ENCODE data around the gene SUN1.

Gene SUN1

DNA sequence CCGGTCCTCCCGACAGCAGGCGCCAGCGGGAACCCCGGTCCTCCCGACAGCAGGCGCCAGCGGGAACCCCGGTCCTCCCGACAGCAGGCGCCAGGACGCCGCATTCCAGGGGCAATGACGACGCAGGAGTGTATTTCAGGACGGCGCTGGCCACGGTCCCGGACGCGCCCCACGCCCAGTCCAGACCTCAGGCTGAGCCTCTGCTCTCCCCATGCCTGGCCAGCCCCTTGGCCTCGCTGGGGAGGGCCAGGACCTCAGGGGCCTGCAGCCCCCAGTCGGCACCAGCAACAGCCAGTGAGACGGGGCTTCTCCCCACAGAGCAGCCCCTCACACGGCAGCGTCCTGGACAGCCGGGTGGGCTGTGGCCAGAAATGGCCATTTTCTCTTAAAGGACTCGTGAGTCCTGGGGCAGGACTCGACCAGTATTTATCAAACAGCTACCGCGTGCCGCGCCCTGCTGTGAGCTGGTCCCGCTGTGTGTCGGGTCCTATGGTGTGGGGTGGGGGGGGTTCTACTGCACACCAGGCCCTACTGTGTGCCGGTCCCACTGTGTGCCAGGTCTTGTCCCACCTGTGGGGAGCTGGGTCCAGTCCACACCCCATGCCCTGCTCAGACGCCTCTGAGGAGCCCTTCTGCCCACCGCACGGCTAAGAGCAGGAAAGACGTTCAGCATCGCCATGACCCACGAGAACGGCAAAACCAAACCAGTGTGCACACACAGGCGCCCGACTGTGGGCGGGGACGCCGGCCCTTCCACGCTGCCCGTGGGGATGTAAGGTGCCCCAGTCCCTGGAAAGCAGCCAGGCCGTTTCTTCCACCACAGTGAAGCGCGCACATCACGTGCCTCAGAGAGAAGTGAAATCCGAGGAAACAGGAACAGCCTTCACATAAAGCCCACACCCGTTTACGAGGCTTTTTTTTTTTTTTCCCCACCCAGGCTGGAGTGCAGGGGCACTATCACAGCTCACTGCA is 77.4 kb downstream of the SUN1 start:
- Histone ChIP-seq H3K9ac (ENCODE audit: low read length) (no peak overlapping the region), H3K79me2 (ENCODE audit: low read length) (no peaks in the 10 kb centered on the region), H2AFZ (ENCODE audit: low read depth, low read length) (no peak overlapping the region), H3K27me3 (ENCODE audit: low read depth, low read length) (no peaks in the 10 kb centered on the region), H3K36me3 (replicated peaks; ENCODE audit: low read depth, low read length) (no peaks in the 10 kb centered on the region), H4K20me1 (ENCODE audit: insufficient read depth, low read length) (no peaks in the 10 kb centered on the region), H3K27ac (ENCODE audit: low read length) (no peak overlapping the region), H3K4me3 (ENCODE audit: low read length) (peak overlapping the region; percentile 43; the same call in 1 of the 2 replicates), H3K9me3 (ENCODE audit: insufficient read depth, low read length) (no peaks in the 10 kb centered on the region), H3K4me1 (ENCODE audit: low read length) (peaks cover 10% of the 10 kb centered on the region), H3K4me2 (ENCODE audit: low read length) (peak overlapping the region; percentile 75)
- TF ChIP-seq EZH2phosphoT487 (IDR thresholded peaks at IDR 0.05; ENCODE audit: low read depth) (no peak), CTCF (IDR thresholded peaks at IDR 0.05; ENCODE audit: low read depth, low read length) (no peak)

GRCh38 chr7:910441-910861 is 78.2 kb downstream of the SUN1 start:
- Histone ChIP-seq H3K9ac (ENCODE audit: low read length) (no peak overlapping the region), H3K4me3 (ENCODE audit: low read length) (peak overlapping the region; percentile 43; the same call in 1 of the 2 replicates), H3K27ac (ENCODE audit: low read length) (no peak overlapping the region), H3K27me3 (ENCODE audit: low read depth, low read length) (no peaks in the 10 kb centered on the region), H3K36me3 (replicated peaks; ENCODE audit: low read depth, low read length) (no peaks in the 10 kb centered on the region), H4K20me1 (ENCODE audit: insufficient read depth, low read length) (no peaks in the 10 kb centered on the region), H3K4me1 (ENCODE audit: low read length) (peaks cover 10% of the 10 kb centered on the region), H3K4me2 (ENCODE audit: low read length) (peak overlapping the region; percentile 75), H3K79me2 (ENCODE audit: low read length) (no peaks in the 10 kb centered on the region), H3K9me3 (ENCODE audit: insufficient read depth, low read length) (no peaks in the 10 kb centered on the region), H2AFZ (ENCODE audit: low read depth, low read length) (no peak overlapping the region)
- no peak for TF ChIP-seq CTCF (IDR thresholded peaks at IDR 0.05; ENCODE audit: low read depth, low read length)
- TF ChIP-seq EZH2phosphoT487 (IDR thresholded peaks at IDR 0.05; ENCODE audit: low read depth): no peak

DNA sequence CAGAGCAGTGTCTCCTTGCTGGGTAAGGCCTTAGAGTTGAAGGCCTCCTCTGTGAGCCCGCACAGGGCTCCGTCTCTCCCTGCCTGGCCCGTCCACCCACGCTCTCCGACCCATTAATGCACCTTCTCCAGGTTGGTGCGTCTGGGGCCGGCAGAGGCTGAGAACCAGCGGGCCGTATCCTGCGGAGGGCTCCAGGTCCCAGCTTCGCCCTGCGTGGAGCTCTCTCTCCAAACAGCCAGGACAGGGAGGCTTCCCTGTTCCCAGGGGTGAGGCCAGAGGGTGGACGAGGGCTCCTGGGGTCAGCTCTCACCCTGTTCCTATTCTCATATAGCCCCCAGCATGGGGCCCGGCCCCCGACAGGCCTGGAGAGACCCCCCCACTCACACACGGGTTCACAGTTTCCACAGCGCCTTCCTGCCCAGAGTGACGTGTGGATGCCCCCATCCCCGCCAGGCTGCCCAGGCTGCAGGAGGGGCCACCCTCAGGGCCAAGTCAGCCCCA is 78.7 kb downstream of the SUN1 start:
- Histone ChIP-seq H3K4me3 (ENCODE audit: low read length) (no peak overlapping the region), H4K20me1 (ENCODE audit: insufficient read depth, low read length) (no peaks in the 10 kb centered on the region), H3K9me3 (ENCODE audit: insufficient read depth, low read length) (no peaks in the 10 kb centered on the region), H3K9ac (ENCODE audit: low read length) (no peak overlapping the region), H3K4me1 (ENCODE audit: low read length) (peaks cover 10% of the 10 kb centered on the region), H3K27ac (ENCODE audit: low read length) (no peak overlapping the region), H3K4me2 (ENCODE audit: low read length) (no peak overlapping the region), H3K27me3 (ENCODE audit: low read depth, low read length) (no peaks in the 10 kb centered on the region), H2AFZ (ENCODE audit: low read depth, low read length) (no peak overlapping the region), H3K36me3 (replicated peaks; ENCODE audit: low read depth, low read length) (no peaks in the 10 kb centered on the region), H3K79me2 (ENCODE audit: low read length) (no peaks in the 10 kb centered on the region)
- TF ChIP-seq EZH2phosphoT487 (IDR thresholded peaks at IDR 0.05; ENCODE audit: low read depth) (no peak), CTCF (IDR thresholded peaks at IDR 0.05; ENCODE audit: low read depth, low read length) (no peak)

- Histone ChIP-seq H3K79me2 (ENCODE audit: low read length) (no peaks in the 10 kb centered on the region), H4K20me1 (ENCODE audit: insufficient read depth, low read length) (no peaks in the 10 kb centered on the region), H3K27me3 (ENCODE audit: low read depth, low read length) (no peaks in the 10 kb centered on the region), H2AFZ (ENCODE audit: low read depth, low read length) (no peak overlapping the region), H3K9me3 (ENCODE audit: insufficient read depth, low read length) (no peaks in the 10 kb centered on the region), H3K9ac (ENCODE audit: low read length) (no peak overlapping the region), H3K4me3 (ENCODE audit: low read length) (no peak overlapping the region), H3K36me3 (replicated peaks; ENCODE audit: low read depth, low read length) (no peaks in the 10 kb centered on the region), H3K27ac (ENCODE audit: low read length) (no peak overlapping the region), H3K4me1 (ENCODE audit: low read length) (peaks cover 10% of the 10 kb centered on the region), H3K4me2 (ENCODE audit: low read length) (no peak overlapping the region)
- TF ChIP-seq EZH2phosphoT487 (IDR thresholded peaks at IDR 0.05; ENCODE audit: low read depth) (no peak), CTCF (IDR thresholded peaks at IDR 0.05; ENCODE audit: low read depth, low read length) (no peak)
These were observed 79.7 kb downstream of the SUN1 start for GRCh38 chr7:911791-912480.

Measured in OCI-LY3 (cell line).